HCT116 (cell line): Measurements from ENCODE around the gene MED28. TPM values are rescaled to one million over a fixed set of nuclear protein-coding genes. Genes with fewer than 3 reads are reported as not detected.

Source experiments
- ATAC-seq: fragments of 200-7000 bp; cut with Tn5 transposase; 2 replicates; pipeline ENCODE4 v1.9.1; 2020; ENCODE audit warnings: mild to moderate bottlenecking, moderate library complexity
- BruUV-seq: library from RNA; stranded (reverse); fragments of 400-500 nt; replicated peaks from 2 replicates; lab custom pipeline; 2021; lab: Mats Ljungman, UMichigan
- CTCF ChIA-PET: fragments of 300-600 bp; sonication (Branson Sonifier 250); formaldehyde crosslinking; loops from one replicate; lab custom pipeline; 2021; ENCODE audit warnings: antibody characterized with exemption; lab: Charles Lee
- POLR2A ChIA-PET: fragments of 300-600, 350-600 bp; sonication (Branson Sonifier 250); formaldehyde crosslinking; loops from one replicate; lab custom pipeline; 2021; ENCODE audit warnings: antibody characterized with exemption; lab: Charles Lee
- RAD21 ChIA-PET, 2 experiments: fragments of 300-600 bp; sonication (Branson Sonifier 250); formaldehyde crosslinking; loops; one replicate each; lab custom pipeline; 2023; ENCODE audit warnings: low total read pairs in 2 of 2; ENCODE audit not compliant: uncharacterized antibody in 2 of 2, unreplicated experiment in 2 of 2, low non-redundant PET in 1 of 2; lab: Charles Lee
- DNase-seq: peaks from one replicate; pipeline ENCODE4 v3.0.0-alpha.2; 2010; ENCODE audit warnings: low read depth, low spot score
- H2AFZ ChIP-seq: fragments of 200-600 bp; shearing (Covaris generic), sonication (generic); 2 replicates; pipeline ENCODE4 v1.6.1; 2017; ENCODE audit warnings: low read depth, mixed run types, mixed read lengths, antibody characterized with exemption, low read length; ENCODE audit not compliant: poor library complexity, severe bottlenecking
- H3K27ac ChIP-seq: 2 replicates; pipeline ENCODE4 v1.5.1; 2012; ENCODE audit warnings: low read depth, low read length
- H3K27me3 ChIP-seq: fragments of 200-600 bp; sonication (generic); 2 replicates; pipeline ENCODE4 v1.6.1; 2016; ENCODE audit warnings: mixed run types, low read length, mixed read lengths; ENCODE audit not compliant: insufficient read depth
- H3K36me3 ChIP-seq, 2 experiments: fragments of 200-500 bp in 1 of 2; fragments of 200-600 bp in 1 of 2; sonication (Bioruptor generic) in 1 of 2; sonication (generic) in 1 of 2; 2 replicates each; pipeline versions ENCODE4 v1.5.1 to v1.6.1; 2014 to 2016; ENCODE audit warnings: low read length in 2 of 2, inconsistent platforms in 1 of 2, mixed read lengths in 1 of 2, mixed run types in 1 of 2; ENCODE audit not compliant: insufficient read depth in 2 of 2, control insufficient read depth in 1 of 2
- H3K4me1 ChIP-seq, 2 experiments: fragments of 200-600 bp in 1 of 2; sonication (generic) in 1 of 2; 2 replicates each; pipeline versions ENCODE4 v1.5.1 to v1.6.1; 2012 to 2017; ENCODE audit warnings: low read length in 2 of 2, inconsistent platforms in 1 of 2, mild to moderate bottlenecking in 1 of 2, mixed read lengths in 1 of 2, mixed run types in 1 of 2, moderate library complexity in 1 of 2; ENCODE audit not compliant: insufficient read depth in 2 of 2, control insufficient read depth in 1 of 2
- H3K4me2 ChIP-seq: fragments of 200-600 bp; sonication (generic); 2 replicates; pipeline ENCODE4 v1.6.1; 2017; ENCODE audit warnings: mixed run types, low read length, mixed read lengths
- H3K4me3 ChIP-seq, 2 experiments: fragments of 200-600 bp in 1 of 2; sonication (generic) in 1 of 2; replicated peaks in 1 of 2; 2 replicates each; pipeline ENCODE4 v1.5.1; 2011 to 2016; ENCODE audit warnings: low read length in 2 of 2, control low read depth in 1 of 2, low read depth in 1 of 2, mild to moderate bottlenecking in 1 of 2, mixed read lengths in 1 of 2, mixed run types in 1 of 2
- H3K79me2 ChIP-seq: fragments of 200-600 bp; sonication (generic); 2 replicates; pipeline ENCODE4 v1.6.1; 2017; ENCODE audit warnings: mild to moderate bottlenecking, mixed run types, low read length, moderate library complexity, mixed read lengths; ENCODE audit not compliant: insufficient read depth
- H3K9ac ChIP-seq: fragments of 200-600 bp; sonication (generic); 2 replicates; pipeline ENCODE4 v1.6.1; 2016; ENCODE audit warnings: low read length, mixed read lengths
- H3K9me2 ChIP-seq: fragments of 200-600 bp; sonication (generic), shearing (Covaris generic); 2 replicates; pipeline ENCODE4 v1.6.1; 2017; ENCODE audit warnings: mixed run types, mild to moderate bottlenecking, moderate library complexity; ENCODE audit not compliant: insufficient read depth
- H3K9me3 ChIP-seq, 2 experiments: fragments of 200-500 bp in 1 of 2; fragments of 200-600 bp in 1 of 2; sonication (Bioruptor generic) in 1 of 2; sonication (generic) in 1 of 2; 2 replicates each; pipeline ENCODE4 v1.6.1; 2014 to 2017; ENCODE audit warnings: low read length in 2 of 2, mixed read lengths in 2 of 2, inconsistent platforms in 1 of 2, low read depth in 1 of 2, mild to moderate bottlenecking in 1 of 2, mixed run types in 1 of 2, moderate library complexity in 1 of 2; ENCODE audit not compliant: control insufficient read depth in 1 of 2, insufficient read depth in 1 of 2
- H4K20me1 ChIP-seq: fragments of 200-600 bp; sonication (generic), shearing (Covaris generic); 2 replicates; pipeline ENCODE4 v1.6.1; 2017; ENCODE audit warnings: mixed run types, mild to moderate bottlenecking, moderate library complexity; ENCODE audit not compliant: insufficient read depth
- CBX3 ChIP-seq: IDR thresholded peaks from 2 replicates; pipeline ENCODE4 v1.6.1; 2012; ENCODE audit warnings: low read depth
- EGR1 ChIP-seq: IDR thresholded peaks from 2 replicates; pipeline ENCODE4 v1.6.1; 2012; ENCODE audit warnings: low read depth
- EZH2phosphoT487 ChIP-seq: fragments of 200-600 bp; IDR thresholded peaks from 2 replicates; pipeline ENCODE4 v1.6.1; 2018; ENCODE audit warnings: antibody characterized with exemption, borderline replicate concordance
- FOSL1 ChIP-seq: IDR thresholded peaks from 2 replicates; pipeline ENCODE4 v1.6.1; 2012; ENCODE audit warnings: low read depth
- JUND ChIP-seq: IDR thresholded peaks from 2 replicates; pipeline ENCODE4 v1.6.1; 2012
- POLR2A ChIP-seq: IDR thresholded peaks from 2 replicates; pipeline ENCODE4 v1.7.0; 2011; ENCODE audit warnings: borderline replicate concordance; ENCODE audit not compliant: insufficient read depth, insufficient read length; ENCODE audit errors: extremely low read depth
- RAD21 ChIP-seq: IDR thresholded peaks from 2 replicates; pipeline ENCODE4 v1.6.1; 2012; ENCODE audit warnings: low read depth, mild to moderate bottlenecking
- SP1 ChIP-seq: IDR thresholded peaks from 2 replicates; pipeline ENCODE4 v1.6.1; 2012; ENCODE audit warnings: low read depth
- SRF ChIP-seq: IDR thresholded peaks from 2 replicates; pipeline ENCODE4 v1.6.1; 2012; ENCODE audit warnings: low read depth
- TCF7L2 ChIP-seq: IDR thresholded peaks from 2 replicates; pipeline ENCODE4 v1.7.0; 2011; ENCODE audit warnings: borderline replicate concordance, inconsistent platforms; ENCODE audit not compliant: insufficient read depth, insufficient read length; ENCODE audit errors: extremely low read depth
- YY1 ChIP-seq: IDR thresholded peaks from 2 replicates; pipeline ENCODE4 v1.6.1; 2011; ENCODE audit warnings: low read length, low read depth, moderate library complexity, mild to moderate bottlenecking; ENCODE audit not compliant: insufficient replicate concordance; ENCODE audit errors: extremely low read depth
- ZFX ChIP-seq: fragments of 450-650 bp; IDR thresholded peaks from 2 replicates; pipeline ENCODE4 v1.6.1; 2017
- ZNF274 ChIP-seq: fragments of 200-500 bp; sonication (Bioruptor generic); IDR thresholded peaks from 2 replicates; pipeline ENCODE4 v1.6.1; 2014; ENCODE audit warnings: mild to moderate bottlenecking, low read depth, low read length, inconsistent platforms
- intact Hi-C: fragments of 100-400 bp; cut with micrococcal nuclease; formaldehyde crosslinking; loops from 2 replicates; pipeline ENCODE4 v1.10.0; 2022
- total RNA-seq: library from RNA; stranded (reverse); gene quantifications from one replicate; pipeline ENCODE4 v1.2.1, GENCODE V29; 2021; ENCODE audit not compliant: unreplicated experiment
- TF ChIP-seq, protein P1 (sequence below): IDR thresholded peaks from 2 replicates; pipeline ENCODE4 v1.6.1; 2011; ENCODE audit warnings: mild to moderate bottlenecking, low read length, moderate library complexity; ENCODE audit not compliant: insufficient replicate concordance; ENCODE audit errors: extremely low read depth
- TF ChIP-seq, protein P2 (sequence below): IDR thresholded peaks from 2 replicates; pipeline ENCODE4 v1.6.1; 2012
- TF ChIP-seq, protein P3 (sequence below), 3 experiments: fragments of 200-600 bp in 1 of 3; sonication (generic) in 1 of 3; IDR thresholded peaks in 2 of 3; conservative IDR thresholded peaks in 1 of 3; 2 replicates each; pipeline ENCODE4 v1.5.1; 2012 to 2017; ENCODE audit warnings: low read depth in 2 of 3, low read length in 2 of 3, antibody characterized with exemption in 1 of 3, borderline replicate concordance in 1 of 3, control low read depth in 1 of 3, mild to moderate bottlenecking in 1 of 3, mixed read lengths in 1 of 3, mixed run types in 1 of 3, moderate library complexity in 1 of 3; ENCODE audit not compliant: insufficient read depth in 1 of 3

The MED28 gene
- total RNA-seq, 1 experiment from 2014 or later, result 48.8 TPM

DNA sequence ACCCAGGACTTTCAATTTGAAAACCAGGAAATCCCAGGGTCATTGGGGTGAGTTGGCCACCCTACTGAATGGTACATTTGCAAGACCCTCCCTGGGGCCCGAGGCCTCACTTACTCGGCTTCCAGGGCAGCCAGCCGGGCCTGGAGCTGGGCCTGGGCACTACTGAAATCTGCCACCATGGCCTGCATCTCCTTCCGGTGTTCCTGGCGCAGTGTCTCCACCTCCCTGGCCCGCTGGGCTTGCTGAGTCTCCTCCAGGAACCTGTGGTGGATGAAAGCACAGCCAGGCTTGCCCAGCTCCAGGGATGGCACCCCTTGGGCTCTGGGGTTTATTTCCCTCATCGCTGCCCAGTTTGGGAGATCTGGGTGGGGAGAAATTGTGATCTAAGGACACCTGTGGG is 24.7 kb downstream of the MED28 start:
- ATAC-seq, result no peak
- Histone ChIP-seq H3K9me3 (no peaks in the 10 kb centered on the region), H3K79me2 (no peaks in the 10 kb centered on the region), H3K4me3 (no peak overlapping the region), H3K27ac (no peak overlapping the region), H3K9me2 (no peaks in the 10 kb centered on the region), H2AFZ (no peak overlapping the region), H3K4me2 (no peak overlapping the region)
- POLR2A ChIA-PET, result no interaction called here
- TF ChIP-seq EZH2phosphoT487, result no peak
- no peak for TF ChIP-seq EGR1
- no peak for TF ChIP-seq SRF
- TF ChIP-seq SP1, result no peak
- TF ChIP-seq, all 23 proteins: peak for 0
- no peak for DNase-seq
- no peaks in the 10 kb centered on the region for H4K20me1 ChIP-seq
- ChIA-PET CTCF (no interaction called here), RAD21 (no interaction called here)
- H3K36me3 ChIP-seq, result peaks cover 2 to 5% of the 10 kb centered on the region in 2 experiments; a peak in 2 of 4 replicates
- intact Hi-C loops, result no loop called here
- no peaks in the 10 kb centered on the region for H3K4me1 ChIP-seq
- no peak overlapping the region for H3K9ac ChIP-seq
- no peaks in the 10 kb centered on the region for H3K27me3 ChIP-seq
- no TSS peak for BruUV-seq

DNA sequence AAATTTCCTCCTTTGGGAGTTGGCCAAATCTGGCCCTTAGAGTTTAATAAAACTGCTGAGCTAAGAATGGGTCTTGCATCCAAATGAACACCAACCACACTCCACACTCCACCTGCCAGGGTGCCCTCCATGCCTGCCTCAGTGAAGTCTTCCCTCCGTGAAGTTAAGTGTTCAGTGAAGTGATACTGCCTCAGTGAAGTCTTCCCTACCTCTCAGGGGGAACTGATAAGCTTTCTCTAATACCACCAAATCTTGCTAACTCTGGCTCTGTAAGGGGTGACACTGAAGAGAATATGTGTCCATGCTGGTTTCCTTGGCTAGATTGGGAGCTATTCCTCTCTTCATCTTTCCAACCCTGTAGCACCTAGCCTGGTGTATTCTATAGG is 27.9 kb downstream of the MED28 start:
- DNase-seq, result no peak

More for the DNA sequence above, 27.9 kb downstream of the MED28 start:
- no peak for ATAC-seq
- ChIA-PET RAD21 (no interaction called here), POLR2A (no interaction called here), CTCF (no interaction called here)
- H3K4me1 ChIP-seq, result no peaks in the 10 kb centered on the region
- BruUV-seq, result no TSS peak
- no peaks in the 10 kb centered on the region for H3K27me3 ChIP-seq
- no peak overlapping the region for H3K4me2 ChIP-seq
- intact Hi-C loops, result no loop called here
- H3K79me2 ChIP-seq, result no peaks in the 10 kb centered on the region
- TF ChIP-seq ZFX (no peak), CBX3 (no peak), TCF7L2 (no peak), YY1 (no peak), FOSL1 (no peak), JUND (no peak), ZNF274 (no peak), RAD21 (no peak), POLR2A (no peak)
- TF ChIP-seq, protein P1, sequence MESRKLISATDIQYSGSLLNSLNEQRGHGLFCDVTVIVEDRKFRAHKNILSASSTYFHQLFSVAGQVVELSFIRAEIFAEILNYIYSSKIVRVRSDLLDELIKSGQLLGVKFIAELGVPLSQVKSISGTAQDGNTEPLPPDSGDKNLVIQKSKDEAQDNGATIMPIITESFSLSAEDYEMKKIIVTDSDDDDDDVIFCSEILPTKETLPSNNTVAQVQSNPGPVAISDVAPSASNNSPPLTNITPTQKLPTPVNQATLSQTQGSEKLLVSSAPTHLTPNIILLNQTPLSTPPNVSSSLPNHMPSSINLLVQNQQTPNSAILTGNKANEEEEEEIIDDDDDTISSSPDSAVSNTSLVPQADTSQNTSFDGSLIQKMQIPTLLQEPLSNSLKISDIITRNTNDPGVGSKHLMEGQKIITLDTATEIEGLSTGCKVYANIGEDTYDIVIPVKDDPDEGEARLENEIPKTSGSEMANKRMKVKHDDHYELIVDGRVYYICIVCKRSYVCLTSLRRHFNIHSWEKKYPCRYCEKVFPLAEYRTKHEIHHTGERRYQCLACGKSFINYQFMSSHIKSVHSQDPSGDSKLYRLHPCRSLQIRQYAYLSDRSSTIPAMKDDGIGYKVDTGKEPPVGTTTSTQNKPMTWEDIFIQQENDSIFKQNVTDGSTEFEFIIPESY, result no peak
- TF ChIP-seq, protein P2, sequence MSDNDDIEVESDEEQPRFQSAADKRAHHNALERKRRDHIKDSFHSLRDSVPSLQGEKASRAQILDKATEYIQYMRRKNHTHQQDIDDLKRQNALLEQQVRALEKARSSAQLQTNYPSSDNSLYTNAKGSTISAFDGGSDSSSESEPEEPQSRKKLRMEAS, result no peak
- TF ChIP-seq, protein P3, sequence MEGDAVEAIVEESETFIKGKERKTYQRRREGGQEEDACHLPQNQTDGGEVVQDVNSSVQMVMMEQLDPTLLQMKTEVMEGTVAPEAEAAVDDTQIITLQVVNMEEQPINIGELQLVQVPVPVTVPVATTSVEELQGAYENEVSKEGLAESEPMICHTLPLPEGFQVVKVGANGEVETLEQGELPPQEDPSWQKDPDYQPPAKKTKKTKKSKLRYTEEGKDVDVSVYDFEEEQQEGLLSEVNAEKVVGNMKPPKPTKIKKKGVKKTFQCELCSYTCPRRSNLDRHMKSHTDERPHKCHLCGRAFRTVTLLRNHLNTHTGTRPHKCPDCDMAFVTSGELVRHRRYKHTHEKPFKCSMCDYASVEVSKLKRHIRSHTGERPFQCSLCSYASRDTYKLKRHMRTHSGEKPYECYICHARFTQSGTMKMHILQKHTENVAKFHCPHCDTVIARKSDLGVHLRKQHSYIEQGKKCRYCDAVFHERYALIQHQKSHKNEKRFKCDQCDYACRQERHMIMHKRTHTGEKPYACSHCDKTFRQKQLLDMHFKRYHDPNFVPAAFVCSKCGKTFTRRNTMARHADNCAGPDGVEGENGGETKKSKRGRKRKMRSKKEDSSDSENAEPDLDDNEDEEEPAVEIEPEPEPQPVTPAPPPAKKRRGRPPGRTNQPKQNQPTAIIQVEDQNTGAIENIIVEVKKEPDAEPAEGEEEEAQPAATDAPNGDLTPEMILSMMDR (IDR thresholded peaks at IDR 0.05 in 2 of 3, conservative IDR thresholded peaks at IDR 0.05 in 1 of 3; ENCODE audit: borderline replicate concordance in 1 of 3, insufficient read depth in 1 of 3, low read depth in 2 of 3, low read length in 2 of 3), result no peak
- H4K20me1 ChIP-seq, result no peaks in the 10 kb centered on the region
- no peak overlapping the region for H3K4me3 ChIP-seq
- no peak overlapping the region for H2AFZ ChIP-seq
- H3K36me3 ChIP-seq, result no peaks in the 10 kb centered on the region
- H3K9ac ChIP-seq, result no peak overlapping the region
- H3K9me3 ChIP-seq, result no peaks in the 10 kb centered on the region
- no peak overlapping the region for H3K27ac ChIP-seq
- H3K9me2 ChIP-seq, result no peaks in the 10 kb centered on the region
